ENCODE measurements around the gene CFTR. TPM values are rescaled to one million over a fixed set of nuclear protein-coding genes. Genes with fewer than 3 reads are reported as not detected.

The CFTR gene
- total RNA-seq, 3 donors from 2014 or later (not counting 1 experiment from before 2014, with no cell fraction given), result not detected

DNA sequence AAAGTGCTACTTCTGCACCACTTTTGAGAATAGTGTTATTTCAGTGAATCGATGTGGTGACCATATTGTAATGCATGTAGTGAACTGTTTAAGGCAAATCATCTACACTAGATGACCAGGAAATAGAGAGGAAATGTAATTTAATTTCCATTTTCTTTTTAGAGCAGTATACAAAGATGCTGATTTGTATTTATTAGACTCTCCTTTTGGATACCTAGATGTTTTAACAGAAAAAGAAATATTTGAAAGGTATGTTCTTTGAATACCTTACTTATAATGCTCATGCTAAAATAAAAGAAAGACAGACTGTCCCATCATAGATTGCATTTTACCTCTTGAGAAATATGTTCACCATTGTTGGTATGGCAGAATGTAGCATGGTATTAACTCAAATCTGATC lies 110.4 kb downstream of the CFTR start:
- no peak for DNase-seq
- 83% methylated on average over 1 of the region's 1 CpG for WGBS (ENCODE audit: insufficient coverage)
- Mint-ChIP-seq H3K4me1 (no peaks in the 10 kb centered on the region), H3K36me3 (no peaks in the 10 kb centered on the region), H3K27ac (no peak overlapping the region), H3K27me3 (ENCODE audit: low read depth in 2 of 2) (no peaks in the 10 kb centered on the region), H3K9me3 (peaks cover 3 to 4% of the 10 kb centered on the region in 2 donors), H3K4me3 (no peak overlapping the region)
- Histone ChIP-seq H3K27me3 (ENCODE audit: control insufficient read depth, insufficient read depth, low read length) (no peaks in the 10 kb centered on the region), H3K4me3 (ENCODE audit: low read length) (no peak overlapping the region), H3K27ac (ENCODE audit: low read length) (no peak overlapping the region), H3K9me3 (ENCODE audit: control insufficient read depth, insufficient read depth, low read length) (no peaks in the 10 kb centered on the region), H3K4me1 (ENCODE audit: control insufficient read depth, insufficient read depth, low read length) (no peaks in the 10 kb centered on the region), H3K36me3 (ENCODE audit: control insufficient read depth, insufficient read depth, low read length) (no peaks in the 10 kb centered on the region)
- intact Hi-C loops (cut with micrococcal nuclease), result no loop called here
- TF ChIP-seq, protein P1, sequence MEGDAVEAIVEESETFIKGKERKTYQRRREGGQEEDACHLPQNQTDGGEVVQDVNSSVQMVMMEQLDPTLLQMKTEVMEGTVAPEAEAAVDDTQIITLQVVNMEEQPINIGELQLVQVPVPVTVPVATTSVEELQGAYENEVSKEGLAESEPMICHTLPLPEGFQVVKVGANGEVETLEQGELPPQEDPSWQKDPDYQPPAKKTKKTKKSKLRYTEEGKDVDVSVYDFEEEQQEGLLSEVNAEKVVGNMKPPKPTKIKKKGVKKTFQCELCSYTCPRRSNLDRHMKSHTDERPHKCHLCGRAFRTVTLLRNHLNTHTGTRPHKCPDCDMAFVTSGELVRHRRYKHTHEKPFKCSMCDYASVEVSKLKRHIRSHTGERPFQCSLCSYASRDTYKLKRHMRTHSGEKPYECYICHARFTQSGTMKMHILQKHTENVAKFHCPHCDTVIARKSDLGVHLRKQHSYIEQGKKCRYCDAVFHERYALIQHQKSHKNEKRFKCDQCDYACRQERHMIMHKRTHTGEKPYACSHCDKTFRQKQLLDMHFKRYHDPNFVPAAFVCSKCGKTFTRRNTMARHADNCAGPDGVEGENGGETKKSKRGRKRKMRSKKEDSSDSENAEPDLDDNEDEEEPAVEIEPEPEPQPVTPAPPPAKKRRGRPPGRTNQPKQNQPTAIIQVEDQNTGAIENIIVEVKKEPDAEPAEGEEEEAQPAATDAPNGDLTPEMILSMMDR (IDR thresholded peaks at IDR 0.05), result no peak
- no peak for ATAC-seq

- WGBS (ENCODE audit: insufficient coverage), result 82% methylated on average over 9 of the region's 11 CpGs
- H3K4me3 Mint-ChIP-seq, result no peak overlapping the region
- no peaks in the 10 kb centered on the region for H3K27me3 ChIP-seq (ENCODE audit: control insufficient read depth, insufficient read depth, low read length)
- no peak overlapping the region for H3K4me3 ChIP-seq (ENCODE audit: low read length)
- no peak for DNase-seq
- H3K9me3 ChIP-seq (ENCODE audit: control insufficient read depth, insufficient read depth, low read length), result no peaks in the 10 kb centered on the region
- no peaks in the 10 kb centered on the region for H3K27me3 Mint-ChIP-seq (ENCODE audit: low read depth in 2 of 2)
- no peaks in the 10 kb centered on the region for H3K4me1 Mint-ChIP-seq
- H3K27ac ChIP-seq (ENCODE audit: low read length), result no peak overlapping the region
- H3K27ac Mint-ChIP-seq, result no peak overlapping the region
- intact Hi-C loops (cut with micrococcal nuclease), result no loop called here
- H3K36me3 Mint-ChIP-seq, result no peaks in the 10 kb centered on the region
- no peaks in the 10 kb centered on the region for H3K36me3 ChIP-seq (ENCODE audit: control insufficient read depth, insufficient read depth, low read length)
- H3K4me1 ChIP-seq (ENCODE audit: control insufficient read depth, insufficient read depth, low read length), result no peaks in the 10 kb centered on the region
- H3K9me3 Mint-ChIP-seq, result peaks cover 0 to 2% of the 10 kb centered on the region in 2 donors
- ATAC-seq, result no peak
- TF ChIP-seq, protein P1 (IDR thresholded peaks at IDR 0.05), result no peak
Observed at GRCh38 chr7:117592011-117592635, 112.3 kb downstream of the CFTR start.

DNA sequence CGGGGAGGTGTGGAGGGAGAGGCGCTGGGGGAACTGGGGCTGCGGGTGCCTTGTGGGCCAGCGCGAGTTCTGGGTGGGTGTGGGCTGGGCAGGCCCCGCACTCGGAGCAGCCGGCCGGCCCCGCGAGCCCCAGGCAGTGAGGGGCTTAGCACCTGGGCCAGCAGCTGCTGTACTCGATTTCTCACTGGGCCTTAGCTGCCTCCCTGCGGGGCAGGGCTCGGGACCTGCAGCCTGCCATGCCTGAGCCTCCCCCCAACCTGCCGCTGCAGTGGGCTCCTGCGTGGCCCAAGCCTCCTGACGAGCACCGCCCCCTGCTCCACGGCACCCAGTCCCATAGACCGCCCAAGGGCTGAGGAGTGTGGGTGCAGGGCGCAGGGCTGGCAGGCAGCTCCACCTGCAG lies 116.3 kb downstream of the CFTR start:
- TF ChIP-seq, protein P1 (IDR thresholded peaks at IDR 0.05), result no peak
- Mint-ChIP-seq H3K4me3 (no peak overlapping the region), H3K36me3 (no peaks in the 10 kb centered on the region), H3K4me1 (no peaks in the 10 kb centered on the region), H3K27me3 (ENCODE audit: low read depth in 2 of 2) (no peaks in the 10 kb centered on the region), H3K27ac (no peak overlapping the region), H3K9me3 (no peaks in the 10 kb centered on the region)
- Histone ChIP-seq H3K9me3 (ENCODE audit: control insufficient read depth, insufficient read depth, low read length) (no peaks in the 10 kb centered on the region), H3K27me3 (ENCODE audit: control insufficient read depth, insufficient read depth, low read length) (no peaks in the 10 kb centered on the region), H3K4me1 (ENCODE audit: control insufficient read depth, insufficient read depth, low read length) (no peaks in the 10 kb centered on the region), H3K4me3 (ENCODE audit: low read length) (no peak overlapping the region), H3K27ac (ENCODE audit: low read length) (no peak overlapping the region), H3K36me3 (ENCODE audit: control insufficient read depth, insufficient read depth, low read length) (no peaks in the 10 kb centered on the region)
- ATAC-seq (no peak), DNase-seq (no peak)
- 93% methylated on average over 21 of the region's 21 CpGs for WGBS (ENCODE audit: insufficient coverage)
- intact Hi-C loops (cut with micrococcal nuclease), result no loop called here

DNA sequence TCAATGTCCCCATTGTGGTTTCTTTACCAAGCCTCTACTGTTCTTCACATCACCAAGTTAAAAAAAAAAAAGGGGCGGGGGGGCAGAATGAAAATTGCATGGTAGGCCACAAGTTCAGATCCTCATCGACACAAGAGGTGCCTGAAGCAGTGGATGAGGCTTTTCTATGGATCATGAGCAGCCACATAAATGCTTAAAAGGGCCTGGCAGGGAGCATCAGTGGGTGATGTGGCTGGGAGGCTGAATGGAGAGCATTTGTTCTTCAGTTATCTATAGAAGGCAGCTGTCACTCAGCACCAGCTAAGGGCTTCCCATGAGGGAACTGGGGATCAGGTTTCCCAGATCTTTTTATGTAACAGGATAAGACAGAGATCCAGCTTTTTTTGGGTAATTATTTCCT lies 117.9 kb downstream of the CFTR start:
- Mint-ChIP-seq H3K36me3 (no peaks in the 10 kb centered on the region), H3K4me3 (no peak overlapping the region), H3K9me3 (no peaks in the 10 kb centered on the region), H3K4me1 (no peaks in the 10 kb centered on the region), H3K27ac (no peak overlapping the region), H3K27me3 (ENCODE audit: low read depth in 2 of 2) (no peaks in the 10 kb centered on the region)
- Histone ChIP-seq H3K27ac (ENCODE audit: low read length) (no peak overlapping the region), H3K4me1 (ENCODE audit: control insufficient read depth, insufficient read depth, low read length) (no peaks in the 10 kb centered on the region), H3K4me3 (ENCODE audit: low read length) (no peak overlapping the region), H3K9me3 (ENCODE audit: control insufficient read depth, insufficient read depth, low read length) (no peaks in the 10 kb centered on the region), H3K36me3 (ENCODE audit: control insufficient read depth, insufficient read depth, low read length) (no peaks in the 10 kb centered on the region), H3K27me3 (ENCODE audit: control insufficient read depth, insufficient read depth, low read length) (no peaks in the 10 kb centered on the region)
- ATAC-seq (no peak), DNase-seq (no peak)
- WGBS (ENCODE audit: insufficient coverage), result 52% methylated on average over 2 of the region's 2 CpGs
- TF ChIP-seq, protein P1 (IDR thresholded peaks at IDR 0.05), result no peak
- intact Hi-C loops (cut with micrococcal nuclease), result no loop called here

Data from natural killer cell (primary cell).